GM21367 (cell line): ENCODE data around the gene LPCAT4.

Experiments
- ATAC-seq: cut with Tn5 transposase; IDR thresholded peaks from one replicate; pipeline ENCODE4 v1.9.1; 2021; ENCODE audit not compliant: unreplicated experiment

Gene LPCAT4

DNA sequence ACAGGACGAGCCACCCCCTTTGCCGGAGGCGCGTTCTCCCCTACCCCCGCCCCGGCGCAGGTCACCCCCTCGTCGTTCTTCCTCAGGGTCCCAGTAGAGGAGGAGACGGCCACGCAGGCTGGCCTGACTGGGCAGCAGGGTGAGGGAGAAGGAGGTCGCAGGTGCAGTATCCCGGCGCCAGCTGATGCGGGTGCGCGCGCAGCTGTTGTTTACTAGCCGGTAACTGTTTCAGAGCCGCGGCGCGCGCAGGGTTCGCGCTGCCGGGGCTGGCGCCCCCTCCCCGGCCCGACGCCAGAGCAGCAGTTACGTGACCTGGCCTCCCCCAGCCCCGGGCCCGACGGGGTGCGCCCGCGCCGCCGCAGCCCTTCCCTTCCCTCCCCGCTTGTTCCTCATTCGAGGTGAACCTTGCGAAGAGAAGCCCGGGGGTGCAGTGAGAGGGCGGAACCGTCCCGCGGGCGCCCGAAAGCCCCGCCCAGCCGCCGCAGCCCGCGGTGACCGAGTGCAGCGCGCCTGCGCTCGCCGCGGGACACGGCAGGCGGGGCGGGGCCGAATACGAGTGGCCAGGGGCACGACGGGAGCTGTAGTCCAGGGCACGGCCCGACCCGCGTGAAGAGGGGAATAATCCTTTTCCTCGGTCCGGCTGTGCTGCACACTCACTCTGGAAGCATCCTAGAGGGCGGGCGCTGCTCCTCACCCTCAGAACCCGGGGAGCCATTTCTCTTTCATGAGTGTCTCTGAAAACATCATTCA is 29.3 kb downstream of the LPCAT4 start, which contains the start of gene SLC12A6:
SLC12A6 (minus strand) TSS at position 225 of the 750 bp plus-strand sequence. CDS start 1,101 bp downstream, outside the sequence.
- ATAC-seq, result peak; percentile 63

DNA sequence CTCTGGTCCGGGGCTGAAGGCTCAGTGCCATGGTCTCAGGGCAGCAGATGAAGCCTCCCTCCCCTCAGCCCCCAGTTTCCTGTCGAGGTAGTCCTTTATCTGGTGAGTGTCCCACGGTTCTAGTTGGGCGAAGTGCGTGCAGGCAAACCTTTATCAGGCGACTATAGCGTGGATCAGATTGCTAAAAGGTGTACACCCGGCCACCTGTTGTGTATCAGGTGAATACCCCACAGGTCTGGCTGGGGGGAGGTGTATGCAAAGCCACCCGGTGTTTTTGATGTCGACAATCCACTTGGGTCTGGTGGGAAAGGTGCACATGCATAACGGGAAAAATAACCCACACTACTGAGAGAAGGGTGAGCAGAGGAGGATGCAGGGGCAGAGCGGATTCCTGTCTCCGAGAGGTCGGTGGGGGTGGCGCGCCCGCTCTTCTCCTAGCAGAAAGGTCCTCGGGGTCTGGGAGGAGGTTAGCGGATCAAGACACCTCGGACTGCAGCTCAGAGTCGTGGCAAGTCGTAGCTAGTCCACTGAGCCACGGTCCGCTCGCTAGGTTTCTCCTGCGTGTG is 29.9 kb downstream of the LPCAT4 start:
- peak; percentile 3 for ATAC-seq

- no peak for ATAC-seq
These were observed 30.6 kb downstream of the LPCAT4 start for GRCh38 chr15:34336231-34336990.

GRCh38 chr15:34335176-34336032 is 31.6 kb downstream of the LPCAT4 start:
- ATAC-seq, result no peak

GRCh38 chr15:34334672-34335071 is 32.3 kb downstream of the LPCAT4 start:
- no peak for ATAC-seq

GRCh38 chr15:34332553-34333120 is 34.4 kb downstream of the LPCAT4 start:
- no peak for ATAC-seq

GRCh38 chr15:34331809-34332208 is 35.2 kb downstream of the LPCAT4 start:
- no peak for ATAC-seq

DNA sequence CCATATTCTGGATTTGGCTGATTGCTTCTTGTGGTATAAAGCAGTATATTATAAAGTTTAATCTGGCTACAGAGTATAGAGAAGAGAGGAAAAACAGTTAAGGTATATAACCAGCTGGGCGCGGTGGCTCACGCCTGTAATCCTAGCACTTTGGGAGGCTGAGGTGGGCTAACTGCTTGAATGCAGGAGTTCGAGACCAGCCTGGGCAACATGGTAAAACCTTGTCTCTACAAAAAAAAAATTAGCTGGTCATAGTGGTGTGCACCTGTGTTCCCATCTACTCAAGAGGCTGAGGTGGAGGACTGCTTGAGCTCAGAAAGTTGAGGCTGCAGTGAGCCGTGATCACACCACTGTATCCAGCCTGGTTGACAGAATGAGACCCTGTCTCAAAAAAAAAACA is 36.7 kb downstream of the LPCAT4 start:
- ATAC-seq, result no peak

- no peak for ATAC-seq
These were observed 38.0 kb downstream of the LPCAT4 start for GRCh38 chr15:34329006-34329405.

- no peak for ATAC-seq
These were observed 39.1 kb downstream of the LPCAT4 start for GRCh38 chr15:34327906-34328305.

DNA sequence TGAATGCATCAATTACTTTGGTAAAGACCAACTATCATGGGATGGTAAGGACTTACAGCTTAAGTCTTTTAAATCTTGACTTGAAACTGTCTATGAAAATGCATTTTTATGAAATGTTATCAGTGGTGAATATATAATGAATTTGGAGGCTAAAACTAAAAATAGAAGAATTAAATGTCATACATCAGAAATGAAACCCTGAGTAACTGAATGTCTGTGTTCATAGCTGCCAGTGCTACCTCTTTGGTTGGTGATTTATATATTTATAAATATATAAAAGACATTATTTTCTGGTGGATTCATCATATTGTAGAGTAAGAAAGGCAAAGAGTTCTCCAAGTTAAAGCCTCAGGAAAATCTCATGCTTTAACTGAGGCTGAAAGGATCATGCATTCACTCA is 41.6 kb downstream of the LPCAT4 start:
- ATAC-seq, result no peak

DNA sequence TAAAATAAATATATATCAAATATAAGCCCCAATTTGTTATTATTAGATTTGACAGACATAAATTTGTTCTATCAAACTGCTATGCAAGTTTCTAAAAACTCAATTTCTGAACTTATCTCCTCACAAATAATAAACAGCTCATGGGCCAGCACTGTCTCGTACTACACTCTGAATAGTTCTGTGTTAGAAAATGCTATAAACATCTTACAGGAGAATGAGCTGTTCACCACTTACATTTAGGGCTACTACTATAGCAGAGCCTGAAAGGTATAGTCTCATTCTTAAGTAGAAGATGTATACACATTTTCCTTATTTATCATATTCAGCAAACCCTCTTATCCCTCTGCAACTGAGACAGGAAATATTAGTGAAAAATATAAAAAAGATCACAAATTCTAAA is 42.1 kb downstream of the LPCAT4 start:
- no peak for ATAC-seq

GRCh38 chr15:34323217-34323616 is 43.8 kb downstream of the LPCAT4 start:
- ATAC-seq, result no peak

DNA sequence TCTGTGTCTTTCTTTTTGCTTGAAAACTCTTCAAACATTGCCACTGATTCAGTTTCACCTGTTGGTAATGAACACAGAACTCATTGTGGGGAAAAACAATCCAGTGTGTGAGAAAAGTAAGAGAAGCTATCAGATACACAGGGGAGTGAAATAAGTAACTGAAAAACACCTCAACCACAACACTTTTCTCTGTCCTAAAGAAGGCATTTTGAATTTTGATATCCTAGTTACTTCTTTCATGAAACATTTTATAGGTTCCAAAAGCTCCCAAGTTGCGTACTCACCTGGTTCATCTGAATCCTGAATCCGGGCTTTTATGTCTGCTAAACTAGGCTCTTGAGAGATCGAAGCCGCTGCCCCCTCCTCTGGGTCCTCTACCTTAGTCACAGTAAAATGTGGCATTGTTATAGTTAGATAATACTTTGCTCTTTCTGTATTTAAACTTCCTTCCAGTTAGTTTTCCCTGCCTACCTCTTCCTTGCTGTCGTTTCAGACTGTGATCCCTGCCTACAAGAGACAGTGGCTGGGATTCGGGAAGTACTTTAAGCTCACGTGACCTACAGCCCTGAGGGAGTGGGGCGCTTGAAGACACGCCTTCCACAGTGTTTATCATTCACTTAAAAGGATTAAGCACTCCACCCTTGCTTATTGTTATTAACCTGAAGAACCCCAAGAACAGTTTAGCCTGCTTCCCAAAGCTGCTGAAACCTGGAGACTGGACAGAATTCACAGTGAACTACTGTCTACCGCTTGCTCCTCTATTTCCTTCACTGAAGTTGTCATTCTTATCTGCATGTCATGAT is 48.5 kb downstream of the LPCAT4 start:
- ATAC-seq, result peak; percentile 61

GRCh38 chr15:34314491-34315490 is 52.2 kb downstream of the LPCAT4 start:
- ATAC-seq, result no peak

GRCh38 chr15:34311563-34311962 is 55.4 kb downstream of the LPCAT4 start:
- no peak for ATAC-seq
